ENCODE measurements around the gene PNPLA5. TPM values are rescaled to one million over a fixed set of nuclear protein-coding genes. Genes with fewer than 3 reads are reported as not detected.

PNPLA5 gene
- total and polyA plus RNA-seq, 2 donors (not counting 1 experiment from before 2014, with no cell fraction given), result 0.33 TPM; not detected in 1

GRCh38 chr22:43839781-43840180 is 52.0 kb downstream of the PNPLA5 start:
- no peaks in the 10 kb centered on the region for H3K79me2 ChIP-seq (ENCODE audit: control insufficient read depth, insufficient read depth, low read length)
- H4K20me1 ChIP-seq (ENCODE audit: control insufficient read depth, extremely low read depth, insufficient read depth, low read length), result no peaks in the 10 kb centered on the region
- H2AFZ ChIP-seq (ENCODE audit: low read length), result no peak overlapping the region
- no peaks in the 10 kb centered on the region for H3K4me1 ChIP-seq (ENCODE audit: control insufficient read depth, extremely low read depth, insufficient read depth, low read length)
- H3K4me3 ChIP-seq (replicated peaks in 1 of 4; ENCODE audit: control extremely low read depth in 1 of 4, insufficient read depth in 1 of 4, low read depth in 3 of 4, low read length in 4 of 4), result no peak overlapping the region
- no peak for DNase-seq (ENCODE audit: low read depth in 2 of 2)
- H3K36me3 ChIP-seq (ENCODE audit: control insufficient read depth, insufficient read depth, low read length), result no peaks in the 10 kb centered on the region
- no peak overlapping the region for H3K4me2 ChIP-seq (ENCODE audit: extremely low read depth, insufficient read depth, low read length)
- no peaks in the 10 kb centered on the region for H3K27me3 ChIP-seq (ENCODE audit: control insufficient read depth, insufficient read depth, low read length)
- H3K9ac ChIP-seq (ENCODE audit: insufficient read depth, low read length), result no peak overlapping the region
- TF ChIP-seq, protein P1, sequence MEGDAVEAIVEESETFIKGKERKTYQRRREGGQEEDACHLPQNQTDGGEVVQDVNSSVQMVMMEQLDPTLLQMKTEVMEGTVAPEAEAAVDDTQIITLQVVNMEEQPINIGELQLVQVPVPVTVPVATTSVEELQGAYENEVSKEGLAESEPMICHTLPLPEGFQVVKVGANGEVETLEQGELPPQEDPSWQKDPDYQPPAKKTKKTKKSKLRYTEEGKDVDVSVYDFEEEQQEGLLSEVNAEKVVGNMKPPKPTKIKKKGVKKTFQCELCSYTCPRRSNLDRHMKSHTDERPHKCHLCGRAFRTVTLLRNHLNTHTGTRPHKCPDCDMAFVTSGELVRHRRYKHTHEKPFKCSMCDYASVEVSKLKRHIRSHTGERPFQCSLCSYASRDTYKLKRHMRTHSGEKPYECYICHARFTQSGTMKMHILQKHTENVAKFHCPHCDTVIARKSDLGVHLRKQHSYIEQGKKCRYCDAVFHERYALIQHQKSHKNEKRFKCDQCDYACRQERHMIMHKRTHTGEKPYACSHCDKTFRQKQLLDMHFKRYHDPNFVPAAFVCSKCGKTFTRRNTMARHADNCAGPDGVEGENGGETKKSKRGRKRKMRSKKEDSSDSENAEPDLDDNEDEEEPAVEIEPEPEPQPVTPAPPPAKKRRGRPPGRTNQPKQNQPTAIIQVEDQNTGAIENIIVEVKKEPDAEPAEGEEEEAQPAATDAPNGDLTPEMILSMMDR (conservative IDR thresholded peaks at IDR 0.05 in 1 of 2, IDR thresholded peaks at IDR 0.05 in 1 of 2; ENCODE audit: low read depth in 1 of 2, low read length in 2 of 2), result no peak
- no peak for TF ChIP-seq EZH2 (IDR thresholded peaks at IDR 0.05; ENCODE audit: low read length, missing control alignments)
- H3K27ac ChIP-seq (ENCODE audit: insufficient read depth, low read length), result no peak overlapping the region
- H3K9me3 ChIP-seq (ENCODE audit: control insufficient read depth, insufficient read depth, low read depth, low read length), result no peaks in the 10 kb centered on the region

DNA sequence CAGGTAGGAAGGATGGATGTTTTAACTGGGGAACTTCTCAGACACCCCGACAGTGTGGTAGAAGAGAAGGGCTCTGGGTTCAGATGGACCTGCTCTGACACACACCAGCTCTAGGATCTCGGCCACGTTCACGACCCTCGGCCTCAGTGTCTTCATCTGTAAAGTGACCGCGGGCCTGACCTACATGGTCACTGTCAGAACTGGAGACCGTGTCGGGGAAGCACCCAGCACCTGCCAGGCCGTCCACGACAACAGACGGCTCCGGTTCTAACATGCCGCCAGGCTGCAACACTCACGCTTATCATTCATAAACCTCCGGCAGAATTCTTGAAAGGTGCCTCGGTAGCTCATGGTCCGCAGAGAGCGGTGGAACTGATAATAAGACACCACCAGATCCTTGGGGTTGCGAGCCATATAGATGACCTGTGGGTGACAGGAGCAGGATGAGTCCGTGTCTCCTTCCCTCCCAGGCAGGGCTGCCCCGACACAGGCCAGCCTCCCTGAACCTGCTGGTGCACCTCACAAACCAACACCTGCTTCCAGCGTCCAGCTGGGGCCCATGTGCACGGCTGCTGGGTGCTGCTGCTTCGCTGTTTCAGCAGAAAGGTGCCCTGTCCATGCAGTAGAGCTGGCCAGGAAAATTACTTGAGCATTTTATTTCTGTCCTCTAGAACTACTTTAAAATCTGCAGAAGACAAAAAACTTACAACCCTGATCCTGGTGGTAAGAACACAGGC is 53.1 kb downstream of the PNPLA5 start:
- Histone ChIP-seq H3K36me3 (ENCODE audit: control insufficient read depth, insufficient read depth, low read length) (no peaks in the 10 kb centered on the region), H3K79me2 (ENCODE audit: control insufficient read depth, insufficient read depth, low read length) (no peaks in the 10 kb centered on the region), H3K9ac (ENCODE audit: insufficient read depth, low read length) (no peak overlapping the region), H3K27ac (ENCODE audit: insufficient read depth, low read length) (no peak overlapping the region), H4K20me1 (ENCODE audit: control insufficient read depth, extremely low read depth, insufficient read depth, low read length) (no peaks in the 10 kb centered on the region), H2AFZ (ENCODE audit: low read length) (no peak overlapping the region), H3K9me3 (ENCODE audit: control insufficient read depth, insufficient read depth, low read depth, low read length) (no peaks in the 10 kb centered on the region), H3K27me3 (ENCODE audit: control insufficient read depth, insufficient read depth, low read length) (no peaks in the 10 kb centered on the region), H3K4me3 (replicated peaks in 1 of 4; ENCODE audit: control extremely low read depth in 1 of 4, insufficient read depth in 1 of 4, low read depth in 3 of 4, low read length in 4 of 4) (no peak overlapping the region), H3K4me1 (ENCODE audit: control insufficient read depth, extremely low read depth, insufficient read depth, low read length) (no peaks in the 10 kb centered on the region), H3K4me2 (ENCODE audit: extremely low read depth, insufficient read depth, low read length) (no peak overlapping the region)
- no peak for TF ChIP-seq EZH2 (IDR thresholded peaks at IDR 0.05; ENCODE audit: low read length, missing control alignments)
- TF ChIP-seq, protein P1 (conservative IDR thresholded peaks at IDR 0.05 in 1 of 2, IDR thresholded peaks at IDR 0.05 in 1 of 2; ENCODE audit: low read depth in 1 of 2, low read length in 2 of 2), result no peak
- no peak for DNase-seq (ENCODE audit: low read depth in 2 of 2)

DNA sequence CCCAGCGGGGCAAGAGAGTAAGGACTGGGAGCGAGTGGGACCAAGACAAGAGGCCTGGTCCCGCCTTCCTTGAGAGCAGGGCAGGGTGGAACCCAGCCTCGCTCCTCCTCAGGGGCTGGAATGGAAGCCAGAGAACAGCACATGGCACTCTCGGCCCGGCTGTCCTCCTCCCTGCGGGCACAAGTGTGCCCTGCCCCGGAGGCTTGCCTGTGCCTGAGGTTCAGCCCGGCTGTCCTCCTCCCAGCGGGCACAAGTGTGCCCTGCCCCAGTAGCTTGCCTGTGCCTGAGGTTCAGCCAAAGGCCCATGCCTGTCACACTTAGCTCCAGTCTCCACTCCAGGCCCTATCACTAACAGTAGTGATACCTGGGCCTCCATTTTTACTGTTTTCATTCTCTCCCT is 53.7 kb downstream of the PNPLA5 start:
- H3K9ac ChIP-seq (ENCODE audit: insufficient read depth, low read length), result no peak overlapping the region
- no peaks in the 10 kb centered on the region for H3K9me3 ChIP-seq (ENCODE audit: control insufficient read depth, insufficient read depth, low read depth, low read length)
- H3K27ac ChIP-seq (ENCODE audit: insufficient read depth, low read length), result no peak overlapping the region
- no peak overlapping the region for H3K4me2 ChIP-seq (ENCODE audit: extremely low read depth, insufficient read depth, low read length)
- H2AFZ ChIP-seq (ENCODE audit: low read length), result no peak overlapping the region
- H4K20me1 ChIP-seq (ENCODE audit: control insufficient read depth, extremely low read depth, insufficient read depth, low read length), result no peaks in the 10 kb centered on the region
- H3K4me3 ChIP-seq (replicated peaks in 1 of 4; ENCODE audit: control extremely low read depth in 1 of 4, insufficient read depth in 1 of 4, low read depth in 3 of 4, low read length in 4 of 4), result no peak overlapping the region
- H3K79me2 ChIP-seq (ENCODE audit: control insufficient read depth, insufficient read depth, low read length), result no peaks in the 10 kb centered on the region
- H3K27me3 ChIP-seq (ENCODE audit: control insufficient read depth, insufficient read depth, low read length), result no peaks in the 10 kb centered on the region
- no peak for TF ChIP-seq EZH2 (IDR thresholded peaks at IDR 0.05; ENCODE audit: low read length, missing control alignments)
- TF ChIP-seq, protein P1 (conservative IDR thresholded peaks at IDR 0.05 in 1 of 2, IDR thresholded peaks at IDR 0.05 in 1 of 2; ENCODE audit: low read depth in 1 of 2, low read length in 2 of 2), result no peak
- no peaks in the 10 kb centered on the region for H3K36me3 ChIP-seq (ENCODE audit: control insufficient read depth, insufficient read depth, low read length)
- DNase-seq (ENCODE audit: low read depth in 2 of 2), result no peak
- H3K4me1 ChIP-seq (ENCODE audit: control insufficient read depth, extremely low read depth, insufficient read depth, low read length), result no peaks in the 10 kb centered on the region

Data from fibroblast of lung (primary cell).